ENCODE data around the gene RANGAP1. TPM values are rescaled to one million over a fixed set of nuclear protein-coding genes. Genes with fewer than 3 reads are reported as not detected.

Gene RANGAP1
- total and polyA plus RNA-seq, 2 of the 8 experiments (the other 6 are each of a cell fraction or from before 2014, with no cell fraction given) = 121 to 171 TPM

DNA sequence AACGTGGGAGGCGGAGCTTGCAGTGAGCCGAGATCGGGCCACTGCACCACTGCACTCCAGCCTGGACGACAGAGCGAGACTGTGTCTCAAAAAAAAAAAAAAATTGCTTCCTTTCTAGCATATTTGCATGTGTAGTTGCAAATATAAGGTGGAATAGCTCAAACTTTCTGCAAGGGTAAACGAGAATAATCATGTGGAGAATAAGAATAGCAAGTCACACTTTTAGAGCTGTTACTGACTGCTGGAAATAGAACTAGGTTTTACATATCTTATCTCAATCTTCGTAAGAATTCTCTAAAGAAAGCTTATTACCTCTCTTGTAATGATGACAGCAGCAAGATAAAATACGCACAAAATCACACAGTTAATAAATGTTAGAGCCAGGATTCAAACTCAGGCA is 79.3 kb downstream of the RANGAP1 start (continued):
- no peak for TF ChIP-seq EP300 (IDR thresholded peaks at IDR 0.05; ENCODE audit: borderline replicate concordance in 1 of 2, low read depth in 2 of 2, low read length in 2 of 2)
- no peak for TF ChIP-seq USF2 (IDR thresholded peaks at IDR 0.05; ENCODE audit: low read length)
